HEK293T (cell line): ENCODE data around the gene BCL2.

Experiments used
- BHLHE40 ChIP-seq: fragments of 450-650 bp; IDR thresholded peaks from 2 replicates; pipeline ENCODE4 v1.6.1; 2016; ENCODE audit warnings: mild to moderate bottlenecking, moderate library complexity, borderline replicate concordance
- FOXA1 ChIP-seq: fragments of 450-650 bp; IDR thresholded peaks from 2 replicates; pipeline ENCODE4 v1.6.1; 2016; ENCODE audit warnings: mild to moderate bottlenecking
- FOXM1 ChIP-seq: fragments of 450-650 bp; IDR thresholded peaks from 2 replicates; pipeline ENCODE4 v1.6.1; 2017; ENCODE audit warnings: mild to moderate bottlenecking, borderline replicate concordance
- HDGF ChIP-seq: fragments of 450-650 bp; IDR thresholded peaks from 2 replicates; pipeline ENCODE4 v1.6.1; 2017; ENCODE audit warnings: antibody characterized with exemption, borderline replicate concordance
- LEF1 ChIP-seq: fragments of 450-650 bp; IDR thresholded peaks from 2 replicates; pipeline ENCODE4 v1.6.1; 2017; ENCODE audit warnings: mild to moderate bottlenecking, borderline replicate concordance
- SP1 ChIP-seq: fragments of 450-650 bp; IDR thresholded peaks from 2 replicates; pipeline ENCODE4 v1.6.1; 2017
- SUZ12 ChIP-seq: fragments of 450-650 bp; IDR thresholded peaks from 2 replicates; pipeline ENCODE4 v1.6.1; 2016; ENCODE audit warnings: mild to moderate bottlenecking
- TARDBP ChIP-seq: fragments of 450-650 bp; IDR thresholded peaks from 2 replicates; pipeline ENCODE4 v1.6.1; 2016
- ZNF384 ChIP-seq: fragments of 450-650 bp; IDR thresholded peaks from 2 replicates; pipeline ENCODE4 v1.6.1; 2016

- TF ChIP-seq SP1, result no peak
- TF ChIP-seq FOXM1, result no peak
- TF ChIP-seq BHLHE40, result no peak
- TF ChIP-seq ZNF384, result no peak
- TF ChIP-seq FOXA1, result no peak
- TF ChIP-seq SUZ12, result no peak
- no peak for TF ChIP-seq HDGF
- no peak for TF ChIP-seq LEF1
- no peak for TF ChIP-seq TARDBP
These were observed 52.4 kb downstream of the BCL2 start for GRCh38 chr18:63266888-63267790.
